Activated naive CD8-positive, alpha-beta T cell treated with anti-CD3 and anti-CD28 coated beads, Interleukin-2, amount 10 ng/mL, durations not matched to agents 7 days and 5 days (primary cell): ENCODE measurements around the gene LPO. TPM values are rescaled to one million over a fixed set of nuclear protein-coding genes. Genes with fewer than 3 reads are reported as not detected.

ENCODE experiments used
- ATAC-seq: fragments of 150-1000 bp; cut with Tn5 transposase; one replicate; pipeline ENCODE4 v1.10.0; 2021; ENCODE audit warnings: low read depth, moderate library complexity
- POLR2A ChIA-PET: fragments of 350-600 bp; sonication (Branson Sonifier 250); formaldehyde crosslinking; loops from one replicate; lab custom pipeline; 2021; ENCODE audit warnings: antibody characterized with exemption; lab: Charles Lee
- DNase-seq: peaks from one replicate; pipeline ENCODE4 v3.0.0; 2021
- H3K27ac Mint-ChIP-seq: one replicate; pipeline ENCODE4 v1.8.0; 2022; ENCODE audit warnings: mild to moderate bottlenecking, mixed read lengths
- H3K27me3 Mint-ChIP-seq: one replicate; pipeline ENCODE4 v1.8.0; 2022; ENCODE audit warnings: mild to moderate bottlenecking, moderate library complexity, mixed read lengths
- H3K36me3 Mint-ChIP-seq: one replicate; pipeline ENCODE4 v1.8.0; 2021; ENCODE audit warnings: mild to moderate bottlenecking, mixed read lengths
- H3K4me1 Mint-ChIP-seq: one replicate; pipeline ENCODE4 v1.8.0; 2021; ENCODE audit warnings: mixed read lengths
- H3K4me3 Mint-ChIP-seq: one replicate; pipeline ENCODE4 v1.8.0; 2022; ENCODE audit warnings: mild to moderate bottlenecking, moderate library complexity, mixed read lengths
- H3K9me3 Mint-ChIP-seq: one replicate; pipeline ENCODE4 v1.8.0; 2021; ENCODE audit warnings: mixed read lengths
- total RNA-seq, 2 experiments: library from RNA; stranded (reverse); gene quantifications; one replicate each; pipeline ENCODE4 v1.2.3, GENCODE V29; 2021

Gene LPO
- total RNA-seq, 2 experiments from 2014 or later, result not detected

DNA sequence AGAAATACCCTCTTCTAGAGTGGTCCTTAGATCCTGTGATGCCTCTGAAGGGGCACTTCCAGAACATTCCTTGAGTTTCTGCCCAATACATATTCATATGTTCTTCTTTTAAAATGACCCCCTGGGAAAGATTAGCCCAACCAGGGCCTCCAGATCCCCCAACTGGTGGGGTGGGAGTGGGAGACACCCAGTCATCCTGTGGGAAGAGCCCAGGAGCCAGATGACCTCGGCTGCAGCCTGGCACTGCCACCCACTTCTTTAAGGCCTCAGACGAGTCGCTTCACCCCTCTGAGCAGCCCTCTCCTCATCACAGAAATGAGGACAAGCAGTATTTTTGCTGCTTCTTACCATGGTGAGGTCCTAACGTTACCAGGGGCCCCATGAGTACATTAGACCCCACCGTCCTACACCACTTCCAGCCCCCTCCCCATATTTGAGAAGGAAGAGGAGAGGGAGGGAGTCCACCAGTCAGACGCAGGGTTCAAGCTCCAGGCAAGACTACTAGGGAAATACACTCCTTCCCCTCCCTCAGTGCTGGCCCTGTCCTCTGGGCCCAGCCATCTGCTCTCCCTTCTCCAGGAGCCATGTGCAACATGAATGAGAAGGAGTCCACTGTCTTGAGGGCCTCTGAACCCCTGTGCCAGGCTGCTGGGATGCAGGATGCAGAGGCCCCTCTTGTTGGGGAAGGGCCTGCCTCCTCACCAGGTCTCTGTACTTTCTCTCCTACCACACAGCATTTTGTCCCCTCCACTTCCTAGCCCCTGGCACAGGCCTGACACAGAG is 30.6 kb downstream of the LPO start:
- H3K4me1 Mint-ChIP-seq, result no peaks in the 10 kb centered on the region
- peaks cover 21% of the 10 kb centered on the region for H3K27me3 Mint-ChIP-seq
- no peaks in the 10 kb centered on the region for H3K36me3 Mint-ChIP-seq
- no peaks in the 10 kb centered on the region for H3K9me3 Mint-ChIP-seq
- no peak overlapping the region for H3K4me3 Mint-ChIP-seq
- POLR2A ChIA-PET, result no interaction called here
- DNase-seq (no peak), ATAC-seq (no peak)
- no peak overlapping the region for H3K27ac Mint-ChIP-seq

GRCh38 chr17:58269557-58270291 is 31.3 kb downstream of the LPO start:
- ATAC-seq, result no peak
- H3K36me3 Mint-ChIP-seq, result no peaks in the 10 kb centered on the region
- POLR2A ChIA-PET, result no interaction called here

GRCh38 chr17:58270476-58271215 is 32.3 kb downstream of the LPO start:
- H3K36me3 Mint-ChIP-seq, result no peaks in the 10 kb centered on the region
- no peak for ATAC-seq
- H3K27me3 Mint-ChIP-seq, result peaks cover 11% of the 10 kb centered on the region

More at GRCh38 chr17:58269557-58270291, 31.3 kb downstream of the LPO start:
- Mint-ChIP-seq H3K9me3 (no peaks in the 10 kb centered on the region), H3K27ac (no peak overlapping the region), H3K4me1 (no peaks in the 10 kb centered on the region), H3K27me3 (peaks cover 17% of the 10 kb centered on the region), H3K4me3 (no peak overlapping the region)
- DNase-seq, result no peak

DNA sequence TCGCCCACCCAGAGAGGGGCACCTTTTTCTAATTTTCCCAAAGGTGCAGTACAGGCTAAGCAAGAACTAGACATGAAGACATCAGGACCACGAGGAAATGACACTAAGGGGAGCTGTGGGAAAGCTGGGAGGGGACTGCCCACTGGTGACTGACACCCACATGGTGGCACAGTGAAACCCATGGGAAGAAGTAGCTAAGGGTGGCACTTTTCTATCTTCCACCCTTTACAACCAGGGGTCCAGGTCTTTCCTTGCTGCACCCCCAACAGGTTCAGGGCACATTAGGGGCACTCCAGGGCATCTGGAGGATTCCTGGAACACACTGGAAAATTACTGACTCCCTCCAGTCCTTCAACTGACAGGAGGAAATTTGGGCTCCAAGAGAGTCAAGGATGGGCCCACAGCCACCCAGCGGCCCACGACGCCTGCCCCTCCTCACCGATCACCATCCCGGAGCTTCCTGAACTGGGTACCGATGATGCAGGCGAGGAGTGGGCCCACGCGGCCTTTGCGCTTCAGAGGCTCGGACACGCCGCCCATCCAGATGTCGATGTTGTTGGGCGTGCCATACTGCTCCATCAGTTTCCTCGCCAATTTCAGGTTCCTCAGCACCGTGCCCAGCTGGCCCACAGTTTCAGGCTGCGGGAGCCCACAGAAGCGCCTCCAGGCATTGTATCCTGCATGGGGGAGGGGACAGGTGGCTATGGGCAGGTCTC is 33.0 kb downstream of the LPO start:
- no peaks in the 10 kb centered on the region for H3K36me3 Mint-ChIP-seq
- H3K9me3 Mint-ChIP-seq, result no peaks in the 10 kb centered on the region
- POLR2A ChIA-PET, result interaction anchor here (0.5 to 1.1 kb wide), 3 partner anchors 16 to 124 kb away, joined by 3 to 6 read pairs (median 4); no protein-coding TSS in a partner anchor

More at GRCh38 chr17:58270476-58271215, 32.3 kb downstream of the LPO start:
- no peaks in the 10 kb centered on the region for H3K9me3 Mint-ChIP-seq
- H3K27ac Mint-ChIP-seq, result no peak overlapping the region
- no peak for DNase-seq
- no peaks in the 10 kb centered on the region for H3K4me1 Mint-ChIP-seq
- no peak overlapping the region for H3K4me3 Mint-ChIP-seq
- POLR2A ChIA-PET, result interaction anchor here (0.5 to 1.1 kb wide), 2 partner anchors 16 to 74 kb away, joined by 3 to 4 read pairs; no protein-coding TSS in a partner anchor

DNA sequence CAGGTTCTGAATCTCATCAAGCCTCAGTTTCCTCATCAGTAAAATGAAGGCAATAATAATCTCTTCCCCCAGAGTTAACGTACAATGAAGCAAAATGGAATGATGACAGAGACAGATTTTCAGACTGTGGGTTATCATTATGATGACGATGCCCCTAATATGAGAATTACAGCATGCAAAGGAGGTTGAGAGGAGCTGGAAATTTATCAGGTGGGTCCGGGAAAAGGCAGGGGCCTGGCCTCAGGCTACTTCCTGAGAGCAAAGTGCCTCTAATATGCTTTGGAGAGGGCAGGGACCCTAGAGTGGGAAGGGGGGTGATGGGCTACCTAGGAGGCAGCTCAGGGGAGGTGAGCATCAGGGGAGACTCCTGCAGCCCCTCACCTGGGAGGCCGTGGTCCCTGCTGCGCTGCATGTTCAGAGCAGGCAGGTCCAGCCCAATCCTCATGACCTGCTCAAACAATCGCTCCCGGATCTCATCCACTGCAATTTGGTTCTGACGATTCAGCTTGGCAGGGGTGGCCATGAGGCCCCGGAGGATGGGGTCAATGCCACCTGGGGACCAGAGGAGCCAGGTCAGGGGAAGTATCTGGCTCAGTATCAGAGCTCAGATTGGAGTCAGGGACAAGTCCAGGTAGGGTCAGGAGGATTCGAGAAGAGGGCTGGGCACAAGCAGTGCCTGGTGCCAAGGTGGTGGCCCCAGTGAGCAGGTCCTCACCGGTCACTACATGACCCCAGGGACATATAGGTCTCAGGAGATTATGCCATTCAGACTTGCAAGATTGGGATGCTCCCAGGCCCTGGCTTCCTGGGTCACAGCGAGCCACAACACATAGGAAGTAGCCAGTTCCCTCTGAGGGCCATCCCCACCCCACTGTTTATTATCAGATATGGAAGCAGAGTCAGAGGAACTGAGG is 34.2 kb downstream of the LPO start:
- Mint-ChIP-seq H3K36me3 (no peaks in the 10 kb centered on the region), H3K9me3 (no peaks in the 10 kb centered on the region), H3K27ac (no peak overlapping the region), H3K27me3 (peaks cover 12% of the 10 kb centered on the region), H3K4me3 (no peak overlapping the region), H3K4me1 (no peaks in the 10 kb centered on the region)
- POLR2A ChIA-PET, result no interaction called here
- ATAC-seq (no peak), DNase-seq (no peak)

More for the DNA sequence above, 33.0 kb downstream of the LPO start:
- Mint-ChIP-seq H3K4me1 (no peaks in the 10 kb centered on the region), H3K4me3 (no peak overlapping the region), H3K27me3 (peaks cover 7% of the 10 kb centered on the region), H3K27ac (no peak overlapping the region)
- ATAC-seq (no peak), DNase-seq (no peak)

- DNase-seq (no peak), ATAC-seq (no peak)
- Mint-ChIP-seq H3K4me1 (no peaks in the 10 kb centered on the region), H3K27ac (no peak overlapping the region), H3K4me3 (no peak overlapping the region), H3K36me3 (no peaks in the 10 kb centered on the region), H3K9me3 (no peaks in the 10 kb centered on the region), H3K27me3 (peaks cover 22% of the 10 kb centered on the region)
- POLR2A ChIA-PET, result no interaction called here
These were observed 35.2 kb downstream of the LPO start for GRCh38 chr17:58273453-58274104.

DNA sequence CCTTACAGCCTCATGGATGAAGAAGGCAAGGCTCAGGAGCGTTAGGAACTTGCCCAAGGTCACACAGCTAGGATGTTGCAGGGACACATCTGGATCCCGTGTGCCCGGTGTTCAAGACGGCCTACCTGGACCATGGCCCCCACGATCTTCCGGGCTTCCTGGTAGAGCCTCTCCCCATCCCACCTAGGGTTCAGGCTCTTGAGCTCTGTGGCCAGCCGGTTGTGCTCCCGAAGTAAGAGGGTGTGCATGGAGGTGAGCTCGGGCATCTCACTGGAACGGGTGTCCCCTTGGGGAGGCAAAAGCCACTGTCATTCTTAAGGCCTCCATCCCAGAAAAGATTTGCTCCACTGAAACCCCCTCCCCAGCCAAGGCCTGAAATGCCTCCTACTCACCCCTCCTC is 37.0 kb downstream of the LPO start:
- H3K4me3 Mint-ChIP-seq, result no peak overlapping the region
- H3K36me3 Mint-ChIP-seq, result no peaks in the 10 kb centered on the region
- H3K9me3 Mint-ChIP-seq, result no peaks in the 10 kb centered on the region
- H3K4me1 Mint-ChIP-seq, result peaks cover 3% of the 10 kb centered on the region
- POLR2A ChIA-PET, result no interaction called here
- ATAC-seq (no peak), DNase-seq (no peak)
- H3K27ac Mint-ChIP-seq, result no peak overlapping the region
- H3K27me3 Mint-ChIP-seq, result peaks cover 27% of the 10 kb centered on the region

DNA sequence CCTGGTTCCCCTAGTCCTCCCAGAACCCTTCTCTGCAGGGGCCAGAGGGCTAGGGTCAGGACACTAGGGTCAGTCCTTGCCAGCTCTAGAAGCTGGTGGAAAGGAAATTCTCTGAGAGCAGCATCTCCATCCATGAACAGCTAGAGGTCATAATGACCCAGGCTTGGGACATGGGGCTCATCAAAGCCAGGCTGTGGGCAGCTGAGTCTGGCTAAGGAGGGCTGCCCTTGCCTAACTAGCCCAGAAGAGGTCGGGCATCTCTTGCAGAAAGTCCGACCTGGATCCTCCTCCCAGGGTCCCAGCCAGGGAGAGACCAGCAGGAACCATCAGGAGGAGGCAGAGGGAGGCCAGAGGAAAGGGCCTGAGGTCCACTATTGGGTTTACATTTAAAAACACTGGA is 38.0 kb downstream of the LPO start:
- H3K27me3 Mint-ChIP-seq, result peaks cover 31% of the 10 kb centered on the region
- no peaks in the 10 kb centered on the region for H3K9me3 Mint-ChIP-seq
- no peaks in the 10 kb centered on the region for H3K36me3 Mint-ChIP-seq

GRCh38 chr17:58277107-58277801 is 38.9 kb downstream of the LPO start:
- ATAC-seq (no peak), DNase-seq (no peak)
- no peaks in the 10 kb centered on the region for H3K36me3 Mint-ChIP-seq
- no peak overlapping the region for H3K27ac Mint-ChIP-seq
- no peak overlapping the region for H3K4me3 Mint-ChIP-seq
- H3K9me3 Mint-ChIP-seq, result no peaks in the 10 kb centered on the region
- POLR2A ChIA-PET, result interaction anchor here (1.1 kb wide), 1 partner anchor 49 kb away, joined by 3 read pairs; no protein-coding TSS in a partner anchor
- peaks cover 3% of the 10 kb centered on the region for H3K4me1 Mint-ChIP-seq
- peaks cover 31% of the 10 kb centered on the region for H3K27me3 Mint-ChIP-seq

More for the DNA sequence above, 38.0 kb downstream of the LPO start:
- DNase-seq (no peak), ATAC-seq (no peak)
- POLR2A ChIA-PET, result no interaction called here
- Mint-ChIP-seq H3K27ac (no peak overlapping the region), H3K4me3 (no peak overlapping the region), H3K4me1 (peaks cover 3% of the 10 kb centered on the region)

GRCh38 chr17:58277802-58278595 is 39.6 kb downstream of the LPO start:
- no peak for DNase-seq
- H3K4me1 Mint-ChIP-seq, result peaks cover 3% of the 10 kb centered on the region
- H3K27ac Mint-ChIP-seq, result no peak overlapping the region
- peaks cover 35% of the 10 kb centered on the region for H3K27me3 Mint-ChIP-seq
- H3K4me3 Mint-ChIP-seq, result no peak overlapping the region
- H3K9me3 Mint-ChIP-seq, result no peaks in the 10 kb centered on the region
- ATAC-seq, result no peak
- POLR2A ChIA-PET, result interaction anchor here (1.1 kb wide), 1 partner anchor 49 kb away, joined by 3 read pairs; no protein-coding TSS in a partner anchor
- no peaks in the 10 kb centered on the region for H3K36me3 Mint-ChIP-seq

DNA sequence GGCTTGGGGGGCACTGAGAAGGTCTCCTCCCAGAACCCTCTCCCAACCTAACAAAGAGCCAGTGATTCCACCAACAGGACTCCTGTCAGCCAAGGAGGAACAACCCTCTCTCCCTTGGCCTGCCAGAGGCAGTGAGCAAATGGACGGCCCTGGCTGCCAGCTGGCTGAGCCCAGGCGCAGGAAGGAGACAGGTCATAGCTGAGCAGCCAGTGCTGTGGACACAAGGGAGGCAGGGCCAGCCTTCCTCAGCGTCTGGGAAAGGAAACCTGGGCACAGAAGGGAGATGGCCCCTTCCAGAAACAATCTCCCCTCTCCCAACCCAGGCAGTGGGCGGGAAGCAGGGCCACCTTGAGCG is 40.3 kb downstream of the LPO start:
- Mint-ChIP-seq H3K4me1 (peaks cover 3% of the 10 kb centered on the region), H3K9me3 (no peaks in the 10 kb centered on the region), H3K4me3 (no peak overlapping the region), H3K27ac (no peak overlapping the region), H3K36me3 (no peaks in the 10 kb centered on the region), H3K27me3 (peaks cover 35% of the 10 kb centered on the region)
- ATAC-seq (no peak), DNase-seq (no peak)
- POLR2A ChIA-PET, result no interaction called here
